ENCODE results near the gene ALAD.

DNA sequence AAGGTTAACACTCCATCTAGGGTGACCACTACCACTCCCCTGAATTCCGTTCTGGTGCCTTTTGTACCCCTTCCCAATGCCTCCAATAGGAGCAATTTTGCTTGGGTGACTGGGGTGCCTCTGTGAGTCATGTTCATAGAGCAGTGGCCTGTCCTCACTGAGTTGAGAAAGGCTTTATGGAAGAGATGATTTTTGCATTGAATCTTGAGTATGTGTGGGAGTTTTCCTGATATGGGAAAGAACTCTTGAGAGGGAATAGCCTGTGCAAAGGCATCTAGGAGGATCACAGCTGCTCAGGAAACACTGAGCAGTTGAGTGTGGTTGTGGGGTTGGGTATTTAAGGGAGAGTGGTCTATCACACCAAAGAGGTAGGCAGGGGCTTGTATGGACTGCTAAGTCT is 25.6 kb upstream of the ALAD start:
- TF ChIP-seq, protein P1, sequence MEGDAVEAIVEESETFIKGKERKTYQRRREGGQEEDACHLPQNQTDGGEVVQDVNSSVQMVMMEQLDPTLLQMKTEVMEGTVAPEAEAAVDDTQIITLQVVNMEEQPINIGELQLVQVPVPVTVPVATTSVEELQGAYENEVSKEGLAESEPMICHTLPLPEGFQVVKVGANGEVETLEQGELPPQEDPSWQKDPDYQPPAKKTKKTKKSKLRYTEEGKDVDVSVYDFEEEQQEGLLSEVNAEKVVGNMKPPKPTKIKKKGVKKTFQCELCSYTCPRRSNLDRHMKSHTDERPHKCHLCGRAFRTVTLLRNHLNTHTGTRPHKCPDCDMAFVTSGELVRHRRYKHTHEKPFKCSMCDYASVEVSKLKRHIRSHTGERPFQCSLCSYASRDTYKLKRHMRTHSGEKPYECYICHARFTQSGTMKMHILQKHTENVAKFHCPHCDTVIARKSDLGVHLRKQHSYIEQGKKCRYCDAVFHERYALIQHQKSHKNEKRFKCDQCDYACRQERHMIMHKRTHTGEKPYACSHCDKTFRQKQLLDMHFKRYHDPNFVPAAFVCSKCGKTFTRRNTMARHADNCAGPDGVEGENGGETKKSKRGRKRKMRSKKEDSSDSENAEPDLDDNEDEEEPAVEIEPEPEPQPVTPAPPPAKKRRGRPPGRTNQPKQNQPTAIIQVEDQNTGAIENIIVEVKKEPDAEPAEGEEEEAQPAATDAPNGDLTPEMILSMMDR (IDR thresholded peaks at IDR 0.05; ENCODE audit: low read depth, low read length, poor library complexity, severe bottlenecking), result no peak
- TF ChIP-seq EZH2phosphoT487 (IDR thresholded peaks at IDR 0.05; ENCODE audit: borderline replicate concordance, low read length), result no peak

Measured in DOHH2 (cell line).